HUDEP-2 (cell line): ENCODE measurements around the gene UQCR10.

Experiments used
- DNase-seq, 76 experiments: peaks; one replicate each; lab custom pipeline; 2025; ENCODE audit not compliant: unreplicated experiment in 76 of 76; lab: John Stamatoyannopoulos, UW

Gene UQCR10

DNA sequence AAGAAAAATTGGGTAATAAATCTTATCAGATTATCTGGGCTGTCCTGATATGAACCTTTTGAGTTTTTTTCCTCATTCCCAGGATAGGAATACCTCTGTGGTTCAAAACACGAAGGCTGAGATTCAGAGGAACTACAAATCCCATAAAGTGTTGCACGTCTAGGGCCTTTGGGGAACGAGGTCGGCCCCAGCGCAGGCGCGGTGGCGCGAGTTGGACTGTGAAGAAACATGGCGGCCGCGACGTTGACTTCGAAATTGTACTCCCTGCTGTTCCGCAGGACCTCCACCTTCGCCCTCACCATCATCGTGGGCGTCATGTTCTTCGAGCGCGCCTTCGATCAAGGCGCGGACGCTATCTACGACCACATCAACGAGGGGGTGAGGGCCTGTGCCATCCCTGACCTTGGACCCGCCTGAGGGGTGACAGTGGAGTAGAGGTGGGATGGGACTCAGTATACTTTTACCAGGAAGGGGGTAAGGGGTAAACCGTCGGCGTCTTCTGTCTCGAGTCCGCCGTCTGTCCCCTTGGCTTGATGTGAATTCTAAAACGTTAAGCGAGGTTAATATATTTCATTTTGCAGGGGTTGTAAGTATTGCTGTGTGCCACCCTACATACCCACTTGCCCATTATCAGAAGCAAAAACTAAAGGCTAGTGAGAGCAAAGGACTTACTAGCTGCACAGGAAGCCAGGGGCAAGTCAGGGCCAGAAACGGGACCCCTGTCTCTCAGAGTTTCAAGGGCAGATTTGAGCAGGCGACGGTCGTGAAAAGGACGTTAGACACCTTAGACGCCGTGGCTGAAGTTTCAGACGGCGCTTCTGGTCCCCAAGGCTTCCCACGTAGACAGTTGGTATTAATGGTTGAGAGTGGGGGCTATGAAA, at the start of gene UQCR10:
Gene UQCR10 (plus strand): TSS at position 199 of the 881 bp plus-strand sequence. CDS start 30 bp downstream, at position 229.
- DNase-seq = peak in 74 of 76 experiments; percentile 38 to 97 (median 83)

- DNase-seq = no peak
Measured at GRCh38 chr22:29717789-29718188, 49.4 kb upstream of the UQCR10 start.

- DNase-seq = no peak
Measured at GRCh38 chr22:29718949-29719898, 47.9 kb upstream of the UQCR10 start.

- no peak for DNase-seq
Measured at GRCh38 chr22:29719899-29720645, 47.1 kb upstream of the UQCR10 start, which contains the start of gene CABP7. Gene CABP7 (plus strand): TSS chr22:29720003. CDS start chr22:29720425, 422 bp downstream.

GRCh38 chr22:29720811-29721323, 46.3 kb upstream of the UQCR10 start:
- DNase-seq = no peak

GRCh38 chr22:29722151-29722550, 45.0 kb upstream of the UQCR10 start:
- DNase-seq = peak in 51 of 76 experiments; percentile 4 to 68 (median 45)

DNA sequence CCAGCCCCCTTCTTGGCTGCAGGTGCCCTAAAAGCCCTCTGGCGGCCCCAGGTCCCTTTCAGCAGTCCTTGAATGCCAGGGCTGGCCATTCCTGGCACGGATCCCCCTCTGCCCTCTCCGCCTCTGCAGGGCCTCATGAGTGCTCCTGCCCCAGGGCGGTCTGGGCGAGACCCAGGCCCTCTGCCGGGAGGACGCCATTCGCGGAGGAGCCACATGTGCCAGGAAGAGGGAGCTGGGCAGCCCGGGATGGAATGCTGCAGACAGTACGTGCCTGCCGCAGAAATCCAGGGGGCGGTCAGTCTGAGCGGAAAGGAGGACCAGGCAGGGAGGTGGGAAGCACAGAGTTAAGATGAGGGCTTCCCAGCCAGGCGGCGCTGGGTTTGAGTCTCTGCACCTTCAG, 44.6 kb upstream of the UQCR10 start:
- no peak for DNase-seq

DNA sequence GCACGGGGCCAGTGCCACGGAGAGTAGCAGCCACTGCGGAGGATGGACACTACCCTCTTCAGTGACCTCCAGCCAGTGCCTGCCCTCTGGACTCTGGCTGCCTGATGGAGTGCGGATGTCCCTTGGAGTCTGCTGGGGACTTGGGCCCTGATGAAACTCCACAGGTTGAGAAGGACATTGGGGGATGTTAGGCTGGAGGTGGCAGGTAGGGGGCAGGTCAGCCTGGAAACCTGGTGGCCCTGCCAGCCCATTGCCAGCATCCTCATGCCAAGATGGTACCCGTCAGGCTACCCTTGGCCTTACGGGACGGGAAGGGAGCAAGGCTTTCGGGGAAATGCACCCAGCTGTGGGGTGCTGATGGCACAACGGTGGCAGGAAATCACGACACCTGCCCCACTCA, 43.4 kb upstream of the UQCR10 start:
- DNase-seq = no peak

DNA sequence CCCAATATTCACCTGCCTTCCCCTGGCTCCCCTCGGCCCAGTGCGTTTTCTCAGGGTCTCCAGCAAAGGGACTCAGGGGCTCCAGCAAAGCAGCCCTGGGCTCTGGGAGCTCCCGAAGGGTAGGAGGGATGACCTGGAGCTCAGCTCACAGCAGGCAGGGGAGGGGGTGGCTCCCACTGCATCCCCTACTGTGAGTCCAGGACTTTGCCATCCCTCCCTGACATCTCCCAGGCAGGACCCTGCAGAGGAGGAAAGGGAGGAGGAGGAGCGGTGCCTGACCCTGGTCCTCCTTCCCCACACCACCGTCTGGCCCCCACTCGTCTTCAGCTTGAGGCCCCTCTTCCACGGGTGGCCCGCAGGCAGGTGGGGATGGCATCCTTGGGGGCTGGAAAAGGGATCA, 42.3 kb upstream of the UQCR10 start:
- no peak for DNase-seq

DNA sequence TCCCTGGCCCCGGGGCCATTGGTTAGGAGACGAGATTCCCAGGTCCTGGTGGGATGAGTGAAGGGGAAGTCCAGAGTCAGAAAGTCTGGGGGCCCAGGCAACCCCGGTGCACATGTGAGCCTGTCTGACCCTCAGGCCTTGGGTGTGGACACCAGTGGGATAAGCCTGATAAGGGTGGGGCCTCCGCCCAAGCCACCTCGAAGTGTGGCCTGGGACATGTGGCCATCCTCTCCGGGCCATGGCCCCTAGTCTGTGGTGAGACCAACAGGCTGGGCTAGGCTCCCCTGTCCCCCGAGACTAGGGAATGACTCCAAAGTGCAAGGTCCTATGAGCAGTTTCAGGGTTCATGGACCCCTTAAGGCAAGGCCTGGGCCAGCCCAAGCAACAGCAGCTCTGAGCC, 41.1 kb upstream of the UQCR10 start:
- DNase-seq = peak in 2 of 76 experiments; percentile 16 to 18

DNA sequence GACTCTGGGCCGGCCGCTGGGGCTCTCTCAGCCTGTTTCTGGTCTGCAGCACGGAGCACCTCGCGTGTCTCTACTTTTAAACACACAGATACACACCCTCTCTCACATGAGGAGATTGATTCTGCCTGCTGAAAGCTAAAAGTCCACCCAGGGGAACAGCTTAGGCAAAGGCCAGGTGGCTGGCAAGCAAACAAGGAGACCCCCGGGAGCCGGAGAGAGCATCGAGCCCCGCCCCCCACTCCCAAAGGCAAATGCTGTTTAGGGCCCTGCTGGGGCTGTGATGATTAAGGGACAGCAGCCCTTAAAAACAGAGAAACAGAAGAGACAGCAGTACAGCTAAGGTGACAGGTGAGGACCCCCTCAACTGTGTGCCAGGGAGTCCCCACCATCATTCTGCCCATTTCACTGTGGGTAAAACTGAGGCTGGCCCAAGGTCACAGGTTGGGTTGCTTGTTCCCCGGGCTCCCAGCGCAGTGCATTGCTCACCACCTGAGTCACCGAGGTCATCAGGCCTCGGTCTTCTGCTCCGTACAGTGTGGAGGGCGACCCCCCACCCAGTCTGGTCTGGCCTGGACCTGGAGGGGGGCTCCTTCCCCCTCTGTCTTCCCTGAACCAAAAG, 40.5 kb upstream of the UQCR10 start:
- DNase-seq = no peak

- peak in 28 of 76 experiments; percentile 11 to 44 (median 28) for DNase-seq
Measured at GRCh38 chr22:29727131-29727523, 40.0 kb upstream of the UQCR10 start.

GRCh38 chr22:29729161-29729560, 38.0 kb upstream of the UQCR10 start:
- no peak for DNase-seq

- DNase-seq = no peak
Measured at GRCh38 chr22:29731058-29731850, 35.9 kb upstream of the UQCR10 start.

DNA sequence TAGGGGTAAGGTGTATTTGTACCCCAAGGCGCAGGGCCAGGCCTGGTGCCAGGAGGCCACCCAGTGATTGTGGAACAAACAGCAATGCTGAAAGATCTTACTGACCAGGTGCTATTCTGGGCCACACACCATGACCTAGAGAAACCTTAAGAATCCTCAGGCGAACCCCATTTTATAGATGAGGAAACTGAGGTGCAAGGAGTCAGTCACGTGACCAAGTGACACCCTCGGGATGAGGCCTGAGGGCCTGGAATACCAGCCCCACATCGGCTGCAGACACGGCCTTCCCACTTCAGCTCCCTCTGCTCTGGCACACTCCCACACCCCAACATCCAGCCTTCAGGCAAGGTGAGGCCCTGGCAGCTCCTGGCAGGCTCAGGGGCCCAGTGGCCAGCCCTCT, 34.3 kb upstream of the UQCR10 start:
- DNase-seq = no peak

GRCh38 chr22:29733362-29734201, 33.6 kb upstream of the UQCR10 start:
- DNase-seq = peak; percentile 78 to 98 (median 94)

DNA sequence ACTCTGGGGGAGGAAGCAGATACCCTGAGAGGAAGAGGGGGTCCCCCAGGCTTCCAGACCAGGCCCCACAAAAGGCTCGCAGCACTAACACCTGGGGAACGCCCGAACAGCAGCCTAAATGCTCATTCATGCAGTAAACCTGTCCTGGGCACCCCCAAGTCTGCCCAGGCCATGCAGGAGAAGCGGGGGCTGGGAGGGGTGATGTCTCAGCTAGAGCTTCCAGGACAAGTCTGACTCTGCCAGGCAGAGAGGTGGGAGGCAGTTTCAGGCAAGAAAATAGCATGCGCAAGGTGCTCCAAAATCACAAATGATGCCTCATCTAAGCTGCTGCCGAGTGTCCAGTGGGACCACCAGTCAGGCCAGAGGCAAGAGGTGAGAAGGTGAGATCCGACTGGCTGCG, 32.8 kb upstream of the UQCR10 start:
- DNase-seq = peak in 18 of 76 experiments; percentile 13 to 72 (median 40)

- peak in 1 of 76 experiments; percentile 11 for DNase-seq
Measured at GRCh38 chr22:29734838-29735237, 32.3 kb upstream of the UQCR10 start.
